GM10847 (cell line): ENCODE results near the gene UBR7.

ENCODE experiments used
- POLR2A ChIP-seq: IDR thresholded peaks from 2 replicates; pipeline ENCODE4 v1.6.1; 2011; ENCODE audit not compliant: insufficient read length; ENCODE audit errors: extremely low read depth

UBR7 gene

GRCh38 chr14:93245764-93246420 lies 38.8 kb downstream of the UBR7 start:
- no peak for TF ChIP-seq POLR2A

GRCh38 chr14:93246534-93246933 lies 39.5 kb downstream of the UBR7 start:
- TF ChIP-seq POLR2A, result no peak

GRCh38 chr14:93249128-93249831 lies 42.2 kb downstream of the UBR7 start:
- no peak for TF ChIP-seq POLR2A

GRCh38 chr14:93262446-93262845 lies 55.4 kb downstream of the UBR7 start:
- no peak for TF ChIP-seq POLR2A

GRCh38 chr14:93263416-93263815 lies 56.4 kb downstream of the UBR7 start:
- TF ChIP-seq POLR2A, result no peak

- TF ChIP-seq POLR2A, result no peak
These were observed 59.1 kb downstream of the UBR7 start for GRCh38 chr14:93266127-93266526.

GRCh38 chr14:93267149-93267711 lies 60.2 kb downstream of the UBR7 start:
- no peak for TF ChIP-seq POLR2A

GRCh38 chr14:93268406-93268805 lies 61.4 kb downstream of the UBR7 start:
- TF ChIP-seq POLR2A, result no peak

GRCh38 chr14:93269341-93270068 lies 62.4 kb downstream of the UBR7 start:
- TF ChIP-seq POLR2A, result no peak

- no peak for TF ChIP-seq POLR2A
These were observed 64.1 kb downstream of the UBR7 start for GRCh38 chr14:93271111-93271510.

- TF ChIP-seq POLR2A, result no peak
These were observed 67.2 kb downstream of the UBR7 start for GRCh38 chr14:93274055-93274806.

GRCh38 chr14:93276031-93276716 lies 69.1 kb downstream of the UBR7 start:
- TF ChIP-seq POLR2A, result no peak
